K562 (cell line): Measurements from ENCODE around the gene SSBP1. TPM values are rescaled to one million over a fixed set of nuclear protein-coding genes. Genes with fewer than 3 reads are reported as not detected.

Experiments
- CREB1 ChIP-seq, 2 experiments: sonication (generic) in 1 of 2; formaldehyde crosslinking in 1 of 2; IDR thresholded peaks; 2 replicates each; pipeline versions ENCODE4 v1.6.1 to v1.8.0; 2012 to 2022; ENCODE audit warnings: inconsistent platforms in 1 of 2, mild to moderate bottlenecking in 1 of 2, missing genetic modification reagents in 1 of 2, moderate library complexity in 1 of 2
- FOXK2 ChIP-seq, 2 experiments: fragments of 450-650 bp; IDR thresholded peaks in 1 of 2; conservative IDR thresholded peaks in 1 of 2; 2 replicates each; pipeline ENCODE4 v1.6.1; 2016; ENCODE audit warnings: low read depth in 2 of 2, mild to moderate bottlenecking in 1 of 2
- FOXP1 ChIP-seq: sonication (generic); formaldehyde crosslinking; IDR thresholded peaks from 2 replicates; pipeline ENCODE4 v1.8.0; 2022; ENCODE audit warnings: mild to moderate bottlenecking, missing genetic modification reagents
- HNRNPK ChIP-seq: fragments of 200-400 bp; formaldehyde crosslinking; IDR thresholded peaks from one replicate; pipeline ENCODE4 v1.6.1; 2018; ENCODE audit warnings: mild to moderate bottlenecking, low read depth, low read length; ENCODE audit not compliant: poor library complexity, severe bottlenecking
- KAT2B ChIP-seq: IDR thresholded peaks from one replicate; pipeline ENCODE4 v1.6.1; 2012; ENCODE audit warnings: low read depth, mild to moderate bottlenecking, control low read depth, inconsistent platforms, low read length, moderate library complexity
- KLF16 ChIP-seq: IDR thresholded peaks from 2 replicates; pipeline ENCODE4 v1.6.1; 2016; ENCODE audit warnings: antibody characterized with exemption
- L3MBTL2 ChIP-seq: fragments of 450-650 bp; IDR thresholded peaks from 2 replicates; pipeline ENCODE4 v1.6.1; 2016; ENCODE audit warnings: mild to moderate bottlenecking, moderate library complexity
- MYNN ChIP-seq, 2 experiments: sonication (generic); formaldehyde crosslinking in 1 of 2; IDR thresholded peaks; 2 replicates each; pipeline versions ENCODE4 v1.5.0 to v1.6.1; 2016 to 2020; ENCODE audit warnings: antibody characterized with exemption in 1 of 2, missing genetic modification reagents in 1 of 2
- NCOR1 ChIP-seq: fragments of 450-650 bp; IDR thresholded peaks from 2 replicates; pipeline ENCODE4 v1.6.1; 2016; ENCODE audit warnings: mild to moderate bottlenecking, moderate library complexity
- NR2C2 ChIP-seq, 2 experiments: fragments of 200-800 bp in 1 of 2; sonication (Bioruptor generic) in 1 of 2; sonication (generic) in 1 of 2; formaldehyde crosslinking in 1 of 2; IDR thresholded peaks; 2 replicates each; pipeline versions ENCODE4 v1.6.1 to v1.8.0; 2016 to 2022; ENCODE audit warnings: mild to moderate bottlenecking in 1 of 2, missing compliant biosample characterization in 1 of 2, missing genetic modification characterization in 1 of 2, missing genetic modification reagents in 1 of 2
- NRF1 ChIP-seq, 2 experiments: fragments of 450-650 bp; IDR thresholded peaks in 1 of 2; conservative IDR thresholded peaks in 1 of 2; 2 replicates each; pipeline ENCODE4 v1.6.1; 2014; ENCODE audit warnings: mild to moderate bottlenecking in 2 of 2
- POLR2A ChIP-seq: fragments of 450-650 bp; conservative IDR thresholded peaks from 2 replicates; pipeline ENCODE4 v1.6.1; 2016
- SMAD2 ChIP-seq: fragments of 150-350 bp; IDR thresholded peaks from 2 replicates; pipeline ENCODE4 v1.6.1; 2014; ENCODE audit warnings: low read depth, mild to moderate bottlenecking, low read length
- SMAD3 ChIP-seq: fragments of 450-650 bp; formaldehyde crosslinking; conservative IDR thresholded peaks from 2 replicates; pipeline ENCODE4 v1.4.0; 2020; ENCODE audit warnings: mild to moderate bottlenecking
- SMARCA4 ChIP-seq: fragments of 450-650 bp; IDR thresholded peaks from 2 replicates; pipeline ENCODE4 v1.6.1; 2016
- SRF ChIP-seq, 2 experiments: fragments of 250-450, 450-650 bp in 1 of 2; sonication (Bioruptor Pico) in 1 of 2; sonication (generic) in 1 of 2; formaldehyde crosslinking; IDR thresholded peaks; 2 replicates each; pipeline versions ENCODE4 v1.5.0 to v1.5.1; 2020 to 2022; ENCODE audit warnings: mild to moderate bottlenecking in 1 of 2, missing genetic modification reagents in 1 of 2
- ZNF778 ChIP-seq: fragments of 450-650 bp; formaldehyde crosslinking; IDR thresholded peaks from 2 replicates; pipeline ENCODE4 v1.4.0; 2020; ENCODE audit warnings: mild to moderate bottlenecking, moderate library complexity
- ZNF780A ChIP-seq: fragments of 250-450 bp; sonication (Bioruptor Pico); IDR thresholded peaks from 2 replicates; pipeline ENCODE4 v1.5.0; 2021; ENCODE audit warnings: mild to moderate bottlenecking
- polyA plus RNA-seq, 8 experiments: library from polyadenylated mRNA; depleted of rRNA in 4 of 8; stranded (reverse) in 5 of 8; unstranded in 3 of 8; fragments of >200 nt; fragmentation: Nextera tagmentation in 2 of 8; fragmentation: Illumina TruSeq in 1 of 8; extraction: Ambion mirVana in 2 of 8; extraction: Trizol in 1 of 8; gene quantifications; 2 replicates each; pipeline versions ENCODE4 v1.2.1 to v1.2.3, GENCODE V29; 2011 to 2014; ENCODE audit warnings: inconsistent platforms in 1 of 8, missing spikeins in 1 of 8
- total RNA-seq, 7 experiments: library from RNA; depleted of rRNA in 6 of 7; stranded (reverse); fragments of >200 nt in 6 of 7; fragmentation: Illumina TruSeq in 2 of 7; extraction: Trizol in 2 of 7; gene quantifications; 2 replicates each; pipeline versions ENCODE4 v1.2.1 to v1.2.3, GENCODE V29; 2011 to 2021; ENCODE audit warnings: low replicate concordance in 1 of 7
- TF ChIP-seq, protein P1 (sequence below): fragments of 250-450 bp; sonication (Bioruptor Pico); IDR thresholded peaks from 2 replicates; pipeline ENCODE4 v1.8.0; 2022; ENCODE audit warnings: inconsistent platforms
- TF ChIP-seq, protein P2 (sequence below): IDR thresholded peaks from 2 replicates; pipeline ENCODE4 v1.6.1; 2011; ENCODE audit warnings: borderline replicate concordance, low read depth, mild to moderate bottlenecking, moderate library complexity, low read length; ENCODE audit not compliant: insufficient read depth, poor library complexity, severe bottlenecking
- TF ChIP-seq, protein P3 (sequence below): fragments of 450-650 bp; formaldehyde crosslinking; IDR thresholded peaks from 2 replicates; pipeline ENCODE4 v1.4.0; 2020; ENCODE audit warnings: mild to moderate bottlenecking, moderate library complexity

SSBP1 gene
- total and polyA plus RNA-seq, 9 of the 15 experiments (the other 6 are each of a cell fraction or from before 2014, with no cell fraction given): 404 to 1,996 (median 835) TPM

- TF ChIP-seq NRF1 (conservative IDR thresholded peaks at IDR 0.05 in 1 of 2, IDR thresholded peaks at IDR 0.05 in 1 of 2) (peak; percentile 77 to 82), MYNN (IDR thresholded peaks at IDR 0.05) (no peak), MYNN (CRISPR knock-in tag; IDR thresholded peaks at IDR 0.05) (no peak), FOXP1 (CRISPR knock-in tag) (peak; percentile 91; the same call in 1 of the 2 replicates), KLF16 (peak; percentile 69), ZNF778 (CRISPR knock-in tag) (no peak), HNRNPK (no peak), FOXK2 (conservative IDR thresholded peaks at IDR 0.05 in 1 of 2, IDR thresholded peaks at IDR 0.05 in 1 of 2; ENCODE audit: low read depth in 2 of 2) (peak; percentile 98 to 100), ZNF780A (CRISPR knock-in tag) (no peak), NR2C2 (CRISPR knock-in tag; IDR thresholded peaks at IDR 0.05) (peak; percentile 97), NR2C2 (tag; IDR thresholded peaks at IDR 0.05) (peak; percentile 99), POLR2A (peak; percentile 99), SMAD3 (CRISPR knock-in tag) (peak; percentile 89), KAT2B (peak; percentile 59), NCOR1 (peak; percentile 67), SRF (CRISPR knock-in tag; IDR thresholded peaks at IDR 0.05) (peak in 1 of 2 experiments; percentile 88; a peak in 3 of 4 replicates), SMAD2 (no peak), SMARCA4 (peak; percentile 53), L3MBTL2 (peak; percentile 72), CREB1 (IDR thresholded peaks at IDR 0.05) (peak; percentile 96), CREB1 (CRISPR knock-in tag; IDR thresholded peaks at IDR 0.05) (peak; percentile 95)
- TF ChIP-seq, protein P1, sequence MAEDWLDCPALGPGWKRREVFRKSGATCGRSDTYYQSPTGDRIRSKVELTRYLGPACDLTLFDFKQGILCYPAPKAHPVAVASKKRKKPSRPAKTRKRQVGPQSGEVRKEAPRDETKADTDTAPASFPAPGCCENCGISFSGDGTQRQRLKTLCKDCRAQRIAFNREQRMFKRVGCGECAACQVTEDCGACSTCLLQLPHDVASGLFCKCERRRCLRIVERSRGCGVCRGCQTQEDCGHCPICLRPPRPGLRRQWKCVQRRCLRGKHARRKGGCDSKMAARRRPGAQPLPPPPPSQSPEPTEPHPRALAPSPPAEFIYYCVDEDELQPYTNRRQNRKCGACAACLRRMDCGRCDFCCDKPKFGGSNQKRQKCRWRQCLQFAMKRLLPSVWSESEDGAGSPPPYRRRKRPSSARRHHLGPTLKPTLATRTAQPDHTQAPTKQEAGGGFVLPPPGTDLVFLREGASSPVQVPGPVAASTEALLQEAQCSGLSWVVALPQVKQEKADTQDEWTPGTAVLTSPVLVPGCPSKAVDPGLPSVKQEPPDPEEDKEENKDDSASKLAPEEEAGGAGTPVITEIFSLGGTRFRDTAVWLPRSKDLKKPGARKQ (CRISPR knock-in tag): no peak
- TF ChIP-seq, protein P2, sequence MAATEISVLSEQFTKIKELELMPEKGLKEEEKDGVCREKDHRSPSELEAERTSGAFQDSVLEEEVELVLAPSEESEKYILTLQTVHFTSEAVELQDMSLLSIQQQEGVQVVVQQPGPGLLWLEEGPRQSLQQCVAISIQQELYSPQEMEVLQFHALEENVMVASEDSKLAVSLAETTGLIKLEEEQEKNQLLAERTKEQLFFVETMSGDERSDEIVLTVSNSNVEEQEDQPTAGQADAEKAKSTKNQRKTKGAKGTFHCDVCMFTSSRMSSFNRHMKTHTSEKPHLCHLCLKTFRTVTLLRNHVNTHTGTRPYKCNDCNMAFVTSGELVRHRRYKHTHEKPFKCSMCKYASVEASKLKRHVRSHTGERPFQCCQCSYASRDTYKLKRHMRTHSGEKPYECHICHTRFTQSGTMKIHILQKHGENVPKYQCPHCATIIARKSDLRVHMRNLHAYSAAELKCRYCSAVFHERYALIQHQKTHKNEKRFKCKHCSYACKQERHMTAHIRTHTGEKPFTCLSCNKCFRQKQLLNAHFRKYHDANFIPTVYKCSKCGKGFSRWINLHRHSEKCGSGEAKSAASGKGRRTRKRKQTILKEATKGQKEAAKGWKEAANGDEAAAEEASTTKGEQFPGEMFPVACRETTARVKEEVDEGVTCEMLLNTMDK: peak; percentile 79
- TF ChIP-seq, protein P3, sequence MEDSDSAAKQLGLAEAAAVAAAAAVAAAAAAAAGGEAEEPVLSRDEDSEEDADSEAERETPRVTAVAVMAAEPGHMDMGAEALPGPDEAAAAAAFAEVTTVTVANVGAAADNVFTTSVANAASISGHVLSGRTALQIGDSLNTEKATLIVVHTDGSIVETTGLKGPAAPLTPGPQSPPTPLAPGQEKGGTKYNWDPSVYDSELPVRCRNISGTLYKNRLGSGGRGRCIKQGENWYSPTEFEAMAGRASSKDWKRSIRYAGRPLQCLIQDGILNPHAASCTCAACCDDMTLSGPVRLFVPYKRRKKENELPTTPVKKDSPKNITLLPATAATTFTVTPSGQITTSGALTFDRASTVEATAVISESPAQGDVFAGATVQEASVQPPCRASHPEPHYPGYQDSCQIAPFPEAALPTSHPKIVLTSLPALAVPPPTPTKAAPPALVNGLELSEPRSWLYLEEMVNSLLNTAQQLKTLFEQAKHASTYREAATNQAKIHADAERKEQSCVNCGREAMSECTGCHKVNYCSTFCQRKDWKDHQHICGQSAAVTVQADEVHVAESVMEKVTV (CRISPR knock-in tag): peak; percentile 47
These were observed at the start of gene SSBP1 (continued) for GRCh38 chr7:141737836-141738591.
